Colonic mucosa (tissue), 4 donors: ENCODE data around the gene DSG3. TPM values are rescaled to one million over a fixed set of nuclear protein-coding genes. Genes with fewer than 3 reads are reported as not detected.

ENCODE experiments used
- DNase-seq: peaks from one replicate; pipeline ENCODE4 v3.0.0-alpha.2; 2020
- H3K27ac ChIP-seq: fragments of 200-600 bp; one replicate; pipeline ENCODE4 v1.8.0; 2021
- H3K27me3 ChIP-seq: fragments of 200-600 bp; one replicate; pipeline ENCODE4 v1.8.0; 2021
- H3K36me3 ChIP-seq: fragments of 200-600 bp; one replicate; pipeline ENCODE4 v1.8.0; 2021
- H3K4me1 ChIP-seq: fragments of 200-600 bp; one replicate; pipeline ENCODE4 v1.8.0; 2021; ENCODE audit warnings: mild to moderate bottlenecking
- H3K4me3 ChIP-seq: fragments of 200-600 bp; one replicate; pipeline ENCODE4 v1.8.0; 2021
- H3K9ac ChIP-seq, 2 donors: one replicate each; pipeline ENCODE4 v1.7.0; 2013; ENCODE audit warnings: control low read depth in 2 of 2, low read depth in 2 of 2, low read length in 2 of 2
- H3K9me3 ChIP-seq: fragments of 200-600 bp; one replicate; pipeline ENCODE4 v1.8.0; 2021
- intact Hi-C: fragments of 100-400 bp; cut with DNase I; formaldehyde crosslinking; loops from one replicate; pipeline ENCODE4 v1.14.1; 2022
- total RNA-seq, 2 donors: library from RNA; stranded (reverse); fragmentation: NEBNext Ultra II Directional in 1 of 2; extraction: Animal tissue kit (Norgen Biotek cat#: 25700) in 1 of 2; gene quantifications; one replicate each; pipeline ENCODE4 v1.2.1, GENCODE V29; 2021
- TF ChIP-seq, protein P1 (sequence below): fragments of 200-600 bp; IDR thresholded peaks from one replicate; pipeline ENCODE4 v1.8.0; 2022; ENCODE audit warnings: antibody characterized with exemption, mild to moderate bottlenecking
- donor health status: healthy.
- donor health status: DM: no; HTN: no; CAD: no.
- donor health status: DM: no; HTN: no; CAD: no.

The DSG3 gene
- total RNA-seq, 2 donors from 2014 or later: 0.07 to 0.40 TPM

GRCh38 chr18:31430554-31430953 is 17.0 kb upstream of the DSG3 start:
- no peaks in the 10 kb centered on the region for H3K4me1 ChIP-seq
- H3K4me3 ChIP-seq: no peak overlapping the region
- no peaks in the 10 kb centered on the region for H3K36me3 ChIP-seq
- no peaks in the 10 kb centered on the region for H3K27me3 ChIP-seq
- no peaks in the 10 kb centered on the region for H3K9me3 ChIP-seq
- H3K9ac ChIP-seq: no peak overlapping the region
- peak overlapping the region; percentile 20 for H3K27ac ChIP-seq
- intact Hi-C loops: loop anchor here (5.0 kb wide), 1 partner anchor 52 kb away; no protein-coding TSS in a partner anchor
- TF ChIP-seq, protein P1, sequence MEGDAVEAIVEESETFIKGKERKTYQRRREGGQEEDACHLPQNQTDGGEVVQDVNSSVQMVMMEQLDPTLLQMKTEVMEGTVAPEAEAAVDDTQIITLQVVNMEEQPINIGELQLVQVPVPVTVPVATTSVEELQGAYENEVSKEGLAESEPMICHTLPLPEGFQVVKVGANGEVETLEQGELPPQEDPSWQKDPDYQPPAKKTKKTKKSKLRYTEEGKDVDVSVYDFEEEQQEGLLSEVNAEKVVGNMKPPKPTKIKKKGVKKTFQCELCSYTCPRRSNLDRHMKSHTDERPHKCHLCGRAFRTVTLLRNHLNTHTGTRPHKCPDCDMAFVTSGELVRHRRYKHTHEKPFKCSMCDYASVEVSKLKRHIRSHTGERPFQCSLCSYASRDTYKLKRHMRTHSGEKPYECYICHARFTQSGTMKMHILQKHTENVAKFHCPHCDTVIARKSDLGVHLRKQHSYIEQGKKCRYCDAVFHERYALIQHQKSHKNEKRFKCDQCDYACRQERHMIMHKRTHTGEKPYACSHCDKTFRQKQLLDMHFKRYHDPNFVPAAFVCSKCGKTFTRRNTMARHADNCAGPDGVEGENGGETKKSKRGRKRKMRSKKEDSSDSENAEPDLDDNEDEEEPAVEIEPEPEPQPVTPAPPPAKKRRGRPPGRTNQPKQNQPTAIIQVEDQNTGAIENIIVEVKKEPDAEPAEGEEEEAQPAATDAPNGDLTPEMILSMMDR: no peak
- DNase-seq: no peak

DNA sequence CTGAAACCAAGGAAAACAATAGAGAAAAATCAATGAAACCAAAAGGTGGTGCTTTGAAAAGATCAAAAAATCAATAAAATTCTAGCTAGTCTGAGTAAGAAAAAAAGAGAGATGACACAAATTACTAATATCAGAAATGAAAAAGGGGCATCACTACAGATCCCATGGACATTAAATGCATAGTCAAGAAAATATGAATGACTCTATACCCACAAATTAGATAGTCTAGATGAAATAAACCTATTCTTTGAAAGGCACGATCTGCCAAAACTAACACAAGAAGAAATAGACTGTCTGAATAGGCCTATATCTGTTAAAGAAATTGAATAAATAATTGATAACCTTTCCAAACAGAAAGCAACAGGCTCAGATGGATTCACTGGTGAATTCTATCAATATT is 15.2 kb upstream of the DSG3 start:
- no peak overlapping the region for H3K27ac ChIP-seq
- no peaks in the 10 kb centered on the region for H3K36me3 ChIP-seq
- no peak overlapping the region for H3K4me3 ChIP-seq
- TF ChIP-seq, protein P1: no peak
- H3K4me1 ChIP-seq: no peaks in the 10 kb centered on the region
- no peak overlapping the region for H3K9ac ChIP-seq
- H3K27me3 ChIP-seq: no peaks in the 10 kb centered on the region
- intact Hi-C loops: loop anchor here (5.0 kb wide), 1 partner anchor 50 kb away; no protein-coding TSS in a partner anchor
- H3K9me3 ChIP-seq: no peaks in the 10 kb centered on the region
- no peak for DNase-seq

DNA sequence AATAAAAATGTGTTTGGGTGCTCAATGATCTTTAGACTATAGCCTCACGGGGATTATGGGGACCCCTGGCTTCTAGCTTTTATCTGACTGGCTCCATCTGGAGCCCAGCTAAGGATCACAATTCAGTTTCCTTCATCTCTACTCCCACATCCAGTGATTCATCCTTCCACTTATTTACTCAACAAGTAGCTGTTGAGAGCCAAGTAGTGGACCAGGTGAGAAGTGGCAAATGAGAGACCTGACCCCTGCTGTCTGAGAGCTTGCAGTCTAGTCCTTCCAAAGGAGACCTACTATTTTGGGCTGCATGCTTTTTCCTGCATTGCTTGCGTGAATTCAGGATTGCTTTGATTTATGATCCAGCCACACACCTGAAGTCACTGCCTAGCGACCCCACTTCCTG is 10.7 kb upstream of the DSG3 start:
- H3K4me3 ChIP-seq: no peak overlapping the region
- no peaks in the 10 kb centered on the region for H3K9me3 ChIP-seq
- no peak overlapping the region for H3K9ac ChIP-seq
- no peaks in the 10 kb centered on the region for H3K27me3 ChIP-seq
- H3K27ac ChIP-seq: no peak overlapping the region
- intact Hi-C loops: no loop called here
- TF ChIP-seq, protein P1: no peak
- no peak for DNase-seq
- H3K4me1 ChIP-seq: no peaks in the 10 kb centered on the region
- no peaks in the 10 kb centered on the region for H3K36me3 ChIP-seq

- no peaks in the 10 kb centered on the region for H3K36me3 ChIP-seq
- H3K9me3 ChIP-seq: no peaks in the 10 kb centered on the region
- H3K4me3 ChIP-seq: no peak overlapping the region
- H3K4me1 ChIP-seq: no peaks in the 10 kb centered on the region
- no peak overlapping the region for H3K27ac ChIP-seq
- intact Hi-C loops: no loop called here
- no peaks in the 10 kb centered on the region for H3K27me3 ChIP-seq
- H3K9ac ChIP-seq: no peak overlapping the region
- TF ChIP-seq, protein P1: no peak
- DNase-seq: no peak
Observed at GRCh38 chr18:31438402-31438801, 9.1 kb upstream of the DSG3 start.

- H3K4me1 ChIP-seq: no peaks in the 10 kb centered on the region
- DNase-seq: no peak
- no peak overlapping the region for H3K9ac ChIP-seq
- TF ChIP-seq, protein P1: no peak
- no peaks in the 10 kb centered on the region for H3K9me3 ChIP-seq
- H3K4me3 ChIP-seq: no peak overlapping the region
- no peak overlapping the region for H3K27ac ChIP-seq
- no peaks in the 10 kb centered on the region for H3K27me3 ChIP-seq
- intact Hi-C loops: no loop called here
- H3K36me3 ChIP-seq: no peaks in the 10 kb centered on the region
Observed at GRCh38 chr18:31439807-31440325, 7.7 kb upstream of the DSG3 start.
